Adipocyte (in vitro differentiated cells): ENCODE measurements around the gene SLC30A2.
A peak's percentile ranks its signal among the peaks of the same experiment; 100 is the strongest.

ENCODE experiments used
- DNase-seq: peaks from one replicate; pipeline ENCODE4 v3.0.0-alpha.2; 2015; ENCODE audit warnings: low read depth
- H3K27me3 ChIP-seq: replicated peaks from 2 replicates; pipeline ENCODE4 v1.7.0; 2013; ENCODE audit warnings: mild to moderate bottlenecking, low read length, moderate library complexity; ENCODE audit not compliant: control insufficient read depth, insufficient read depth
- H3K36me3 ChIP-seq: 2 replicates; pipeline ENCODE4 v1.7.0; 2013; ENCODE audit warnings: low read length, mild to moderate bottlenecking, moderate library complexity; ENCODE audit not compliant: control insufficient read depth, insufficient read depth, severe bottlenecking
- H3K4me1 ChIP-seq: 2 replicates; pipeline ENCODE4 v1.7.0; 2013; ENCODE audit warnings: mild to moderate bottlenecking, low read length, moderate library complexity; ENCODE audit not compliant: control insufficient read depth, insufficient read depth
- H3K4me3 ChIP-seq: 2 replicates; pipeline ENCODE4 v1.7.0; 2013; ENCODE audit warnings: mild to moderate bottlenecking, low read length, moderate library complexity
- H3K9ac ChIP-seq: 2 replicates; pipeline ENCODE4 v1.7.0; 2013; ENCODE audit warnings: mild to moderate bottlenecking, low read length, moderate library complexity
- H3K9me3 ChIP-seq: 2 replicates; pipeline ENCODE4 v1.7.0; 2013; ENCODE audit warnings: mild to moderate bottlenecking, low read length, moderate library complexity; ENCODE audit not compliant: control insufficient read depth

The SLC30A2 gene

GRCh38 chr1:26019641-26020315 is 26.1 kb downstream of the SLC30A2 start:
- peak; percentile 56 for DNase-seq
- Histone ChIP-seq H3K9ac (peak overlapping the region; percentile 26), H3K9me3 (no peaks in the 10 kb centered on the region), H3K36me3 (no peaks in the 10 kb centered on the region), H3K4me3 (no peak overlapping the region), H3K27me3 (no peaks in the 10 kb centered on the region), H3K4me1 (peaks cover 45% of the 10 kb centered on the region)

GRCh38 chr1:26017606-26018005 is 28.3 kb downstream of the SLC30A2 start:
- Histone ChIP-seq H3K27me3 (no peaks in the 10 kb centered on the region), H3K4me3 (no peak overlapping the region), H3K9me3 (no peaks in the 10 kb centered on the region), H3K4me1 (peaks cover 45% of the 10 kb centered on the region), H3K36me3 (no peaks in the 10 kb centered on the region), H3K9ac (no peak overlapping the region)
- DNase-seq, result no peak

GRCh38 chr1:26016953-26017545 is 28.9 kb downstream of the SLC30A2 start:
- no peak for DNase-seq
- no peaks in the 10 kb centered on the region for H3K9me3 ChIP-seq
- no peaks in the 10 kb centered on the region for H3K27me3 ChIP-seq
- no peaks in the 10 kb centered on the region for H3K36me3 ChIP-seq
- peaks cover 41% of the 10 kb centered on the region for H3K4me1 ChIP-seq
- H3K9ac ChIP-seq, result no peak overlapping the region
- no peak overlapping the region for H3K4me3 ChIP-seq

GRCh38 chr1:26016258-26016952 is 29.5 kb downstream of the SLC30A2 start:
- Histone ChIP-seq H3K9ac (no peak overlapping the region), H3K9me3 (no peaks in the 10 kb centered on the region), H3K27me3 (no peaks in the 10 kb centered on the region), H3K36me3 (no peaks in the 10 kb centered on the region), H3K4me3 (no peak overlapping the region), H3K4me1 (peaks cover 35% of the 10 kb centered on the region)
- DNase-seq, result no peak

GRCh38 chr1:26015358-26015757 is 30.6 kb downstream of the SLC30A2 start:
- Histone ChIP-seq H3K9ac (no peak overlapping the region), H3K27me3 (no peaks in the 10 kb centered on the region), H3K36me3 (no peaks in the 10 kb centered on the region), H3K9me3 (no peaks in the 10 kb centered on the region), H3K4me1 (peaks cover 25% of the 10 kb centered on the region), H3K4me3 (no peak overlapping the region)
- peak; percentile 92 for DNase-seq

GRCh38 chr1:26014179-26014578 is 31.7 kb downstream of the SLC30A2 start:
- no peak for DNase-seq
- H3K4me1 ChIP-seq, result peaks cover 14% of the 10 kb centered on the region
- H3K4me3 ChIP-seq, result no peak overlapping the region
- no peaks in the 10 kb centered on the region for H3K36me3 ChIP-seq
- H3K27me3 ChIP-seq, result no peaks in the 10 kb centered on the region
- no peak overlapping the region for H3K9ac ChIP-seq
- no peaks in the 10 kb centered on the region for H3K9me3 ChIP-seq

GRCh38 chr1:26012864-26013263 is 33.1 kb downstream of the SLC30A2 start:
- DNase-seq, result no peak

GRCh38 chr1:26010825-26011224 is 35.1 kb downstream of the SLC30A2 start:
- H3K27me3 ChIP-seq, result no peaks in the 10 kb centered on the region
- H3K9me3 ChIP-seq, result no peaks in the 10 kb centered on the region
- H3K36me3 ChIP-seq, result no peaks in the 10 kb centered on the region
- no peak overlapping the region for H3K9ac ChIP-seq
- no peak overlapping the region for H3K4me3 ChIP-seq
- H3K4me1 ChIP-seq, result peaks cover 12% of the 10 kb centered on the region
- DNase-seq, result no peak

More at GRCh38 chr1:26012864-26013263, 33.1 kb downstream of the SLC30A2 start:
- no peaks in the 10 kb centered on the region for H3K9me3 ChIP-seq
- H3K4me1 ChIP-seq, result peaks cover 14% of the 10 kb centered on the region
- H3K9ac ChIP-seq, result no peak overlapping the region
- no peaks in the 10 kb centered on the region for H3K27me3 ChIP-seq
- no peaks in the 10 kb centered on the region for H3K36me3 ChIP-seq
- no peak overlapping the region for H3K4me3 ChIP-seq

GRCh38 chr1:26009796-26010447 is 36.0 kb downstream of the SLC30A2 start:
- DNase-seq, result no peak
- Histone ChIP-seq H3K9ac (no peak overlapping the region), H3K27me3 (no peaks in the 10 kb centered on the region), H3K36me3 (no peaks in the 10 kb centered on the region), H3K9me3 (no peaks in the 10 kb centered on the region), H3K4me3 (no peak overlapping the region), H3K4me1 (peaks cover 13% of the 10 kb centered on the region)

GRCh38 chr1:26006710-26007109 is 39.2 kb downstream of the SLC30A2 start:
- DNase-seq, result no peak
- Histone ChIP-seq H3K9ac (no peak overlapping the region), H3K4me1 (peaks cover 20% of the 10 kb centered on the region), H3K4me3 (no peak overlapping the region), H3K9me3 (no peaks in the 10 kb centered on the region), H3K27me3 (no peaks in the 10 kb centered on the region), H3K36me3 (no peaks in the 10 kb centered on the region)

- DNase-seq, result no peak
- Histone ChIP-seq H3K9me3 (no peaks in the 10 kb centered on the region), H3K4me1 (peaks cover 20% of the 10 kb centered on the region), H3K9ac (no peak overlapping the region), H3K36me3 (no peaks in the 10 kb centered on the region), H3K4me3 (no peak overlapping the region), H3K27me3 (no peaks in the 10 kb centered on the region)
Observed at GRCh38 chr1:26005434-26006105, 40.3 kb downstream of the SLC30A2 start.
